Activated CD8-positive, alpha-beta memory T cell treated with anti-CD3 and anti-CD28 coated beads, Interleukin-2, amount 50 U/mL, for 48 hours (primary cell): ENCODE results near the gene MISP.
"Not testable (repeated sequence)": the region's sequence is repeated elsewhere in the genome, so short reads cannot be mapped to it uniquely, and the experiment has no call there.

ENCODE experiments used
- DNase-seq: peaks from one replicate; pipeline ENCODE4 v3.0.0-alpha.2; 2020

Gene MISP

DNA sequence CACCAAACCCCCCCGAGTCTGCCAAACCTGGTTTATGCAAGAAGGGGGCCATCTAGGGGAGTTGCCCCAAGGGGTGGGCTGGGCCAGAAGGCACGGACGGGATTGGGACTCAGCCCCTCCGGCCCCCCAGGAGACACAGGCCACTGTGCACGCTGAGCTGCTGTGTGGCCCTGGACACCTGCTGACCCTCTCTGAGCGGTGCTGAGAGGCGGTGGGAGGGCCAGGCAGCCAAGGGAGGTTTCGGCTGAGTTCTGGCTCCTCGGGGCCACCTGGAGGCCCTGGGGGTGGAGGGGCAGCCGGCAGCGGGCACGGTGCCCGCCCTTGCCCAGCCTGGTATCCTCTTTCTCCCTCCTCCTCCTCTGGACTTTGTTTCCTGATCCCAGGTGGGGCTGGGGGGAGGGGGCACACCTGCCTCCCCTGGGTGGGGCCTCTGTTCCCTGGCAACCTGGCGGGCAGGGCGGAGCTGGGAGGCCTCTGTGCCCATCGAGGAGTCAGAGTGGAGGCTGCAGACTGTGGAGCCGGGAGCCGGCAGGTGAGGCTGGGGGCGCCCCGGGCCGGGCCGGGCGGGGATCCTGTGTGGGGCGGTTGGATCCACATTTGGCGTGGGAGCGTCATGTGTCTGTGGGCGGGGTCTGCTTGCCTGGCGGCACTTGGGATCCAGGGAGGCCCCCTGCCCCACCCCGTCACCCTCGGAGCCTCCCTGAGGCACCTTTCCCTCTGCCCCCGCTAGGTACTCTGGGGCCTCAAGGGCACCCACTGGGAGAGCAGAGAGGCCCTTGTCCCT lies at the start of gene MISP:
MISP (plus strand) TSS at position 473 of the 784 bp plus-strand sequence. CDS start 5,835 bp downstream, outside the sequence.
- DNase-seq: no peak

GRCh38 chr19:702847-703246 lies 48.1 kb upstream of the MISP start:
- DNase-seq: not testable (repeated sequence)

- DNase-seq: no peak
These were observed 47.6 kb upstream of the MISP start for GRCh38 chr19:703329-703650.

DNA sequence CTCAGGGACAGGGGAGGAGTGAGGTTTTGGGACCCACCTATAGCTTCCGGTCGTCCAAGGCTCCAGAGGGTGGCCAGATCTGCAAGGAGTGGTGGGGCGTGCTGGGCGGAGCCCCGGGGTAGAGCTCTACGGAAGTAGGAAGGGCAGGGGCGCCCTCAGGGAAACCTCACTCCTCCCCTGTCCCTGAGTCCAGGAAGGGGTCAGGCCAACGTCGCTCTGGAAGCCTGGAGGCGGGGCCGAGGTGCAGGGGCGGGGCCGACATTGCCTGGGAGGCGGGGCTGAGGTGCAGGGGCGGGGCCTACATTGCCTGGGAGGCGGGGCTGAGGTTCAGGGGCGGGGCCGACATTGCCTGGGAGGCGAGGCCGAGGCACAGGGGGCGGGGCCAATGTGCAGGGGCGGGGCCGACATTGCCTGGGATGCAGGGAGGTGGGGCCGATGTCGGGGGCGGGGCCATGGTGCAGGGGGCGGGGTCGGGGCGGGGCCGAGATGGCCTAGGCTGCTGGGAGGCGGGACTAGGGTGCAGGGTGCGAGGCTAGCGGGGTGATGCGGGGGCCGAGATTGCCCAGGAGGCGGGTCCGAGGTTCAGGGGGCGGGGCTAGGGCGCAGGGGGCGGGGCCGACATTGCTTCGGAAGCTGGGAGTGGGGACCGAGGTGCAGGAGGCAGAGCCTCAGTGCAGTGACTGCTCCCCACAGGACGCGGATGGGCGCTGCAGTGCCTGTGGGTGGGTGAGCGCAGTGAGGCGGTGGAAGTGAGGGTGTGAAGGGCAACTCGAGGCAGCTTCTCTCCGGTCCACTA lies 47.1 kb upstream of the MISP start:
- peak; percentile 90 for DNase-seq

GRCh38 chr19:704447-704741 lies 46.5 kb upstream of the MISP start:
- no peak for DNase-seq

- no peak for DNase-seq
These were observed 42.5 kb upstream of the MISP start, which contains the start of gene PALM for GRCh38 chr19:708154-709143. PALM (plus strand) TSS chr19:708935; CDS start chr19:709147, 212 bp downstream.

DNA sequence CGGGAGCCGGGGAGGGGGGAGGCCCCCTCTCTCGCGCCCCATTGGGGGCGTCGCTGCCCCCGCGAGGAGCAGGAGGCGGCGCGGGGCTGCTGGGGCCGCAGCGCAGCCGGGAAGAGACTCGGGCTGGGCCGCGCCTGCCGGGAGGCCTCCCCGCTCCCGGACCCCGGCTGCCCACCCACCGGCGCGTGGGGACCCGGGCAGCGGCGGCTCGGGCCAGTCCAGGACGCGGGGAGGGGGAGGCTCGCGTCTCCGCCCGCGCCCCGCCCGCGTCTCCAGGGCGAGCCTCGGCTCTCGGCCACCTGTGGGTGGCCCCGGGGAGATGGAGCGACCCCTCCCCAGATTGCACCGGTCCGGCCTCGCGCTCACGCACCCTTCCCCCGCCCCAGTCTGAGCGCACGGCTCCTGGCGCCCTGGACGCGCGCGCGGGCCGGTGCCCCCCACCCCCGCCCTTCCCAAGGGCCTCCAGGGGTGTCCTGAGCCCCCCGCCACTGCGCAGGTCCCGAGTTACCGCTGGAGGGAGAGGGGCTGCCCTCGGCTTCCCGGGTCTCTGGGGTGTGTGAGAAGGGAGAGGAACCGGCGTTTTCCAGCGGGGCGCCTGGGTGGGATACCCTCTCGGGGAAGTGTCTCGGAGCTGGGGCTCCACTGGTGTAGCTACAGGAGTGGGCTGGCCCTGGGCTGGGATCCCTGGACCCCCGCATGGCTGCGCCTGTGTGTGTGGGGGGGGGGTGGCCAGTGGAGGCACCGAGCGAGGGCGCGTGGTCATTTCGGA lies 41.5 kb upstream of the MISP start:
- DNase-seq: no peak

GRCh38 chr19:709965-710571 lies 40.8 kb upstream of the MISP start:
- DNase-seq: no peak

- DNase-seq: no peak
These were observed 40.1 kb upstream of the MISP start for GRCh38 chr19:710767-711166.

DNA sequence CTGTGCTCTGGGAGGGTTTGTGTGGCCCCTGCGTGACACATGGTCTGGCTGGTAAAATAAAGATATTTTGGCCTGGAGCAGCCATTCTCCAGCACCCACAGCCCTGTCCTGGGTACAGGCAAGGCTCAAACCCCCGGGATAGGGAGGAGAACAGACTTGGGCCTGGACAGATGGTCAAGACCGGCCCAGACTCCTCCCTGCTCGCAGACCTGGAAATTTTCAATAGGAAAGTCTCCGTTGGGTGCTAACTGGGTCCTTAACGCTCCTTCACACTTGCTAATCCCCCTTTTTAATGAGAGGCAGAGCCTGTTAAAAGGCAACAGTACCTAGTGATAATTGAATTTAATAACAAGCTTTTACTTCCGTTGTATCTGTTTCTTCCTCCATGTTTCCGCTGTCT lies 39.7 kb upstream of the MISP start:
- no peak for DNase-seq

- DNase-seq: no peak
These were observed 35.6 kb upstream of the MISP start for GRCh38 chr19:715347-715746.

DNA sequence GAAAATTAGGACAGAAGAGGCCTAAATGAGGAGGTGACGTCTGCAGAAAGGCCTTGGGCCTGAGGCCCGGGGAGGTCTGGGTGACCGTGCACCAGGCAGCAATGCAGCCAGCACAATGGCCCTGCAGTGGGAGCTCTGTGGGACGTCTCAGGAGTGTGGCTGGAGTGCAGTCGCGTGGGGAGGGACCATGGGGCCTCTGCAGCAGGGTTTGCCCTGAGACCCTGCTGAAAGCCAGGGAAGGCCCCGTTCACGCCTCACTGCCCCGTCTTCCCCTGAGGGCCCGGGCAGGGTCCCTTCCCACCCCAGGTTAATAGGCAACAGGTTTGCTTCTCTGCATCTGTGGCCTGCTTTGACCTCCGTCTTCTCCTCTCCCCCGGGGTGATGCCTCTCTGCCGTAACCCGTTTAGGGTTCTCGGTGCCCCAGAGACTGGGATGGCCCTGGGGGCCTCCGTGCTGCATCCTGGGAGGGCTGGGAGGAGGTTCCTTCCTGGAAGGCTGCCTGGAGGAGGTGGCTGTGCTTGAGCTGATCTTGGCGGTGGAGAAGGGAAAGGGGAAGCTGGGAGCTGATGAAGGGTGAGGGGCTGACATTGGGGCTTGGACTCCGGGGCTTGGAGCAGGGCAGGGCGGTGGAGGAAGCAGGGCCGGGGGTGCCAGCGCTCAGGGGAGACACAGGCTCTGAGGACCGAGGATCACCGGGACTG lies 32.5 kb upstream of the MISP start:
- DNase-seq: no peak

- DNase-seq: no peak
These were observed 31.9 kb upstream of the MISP start for GRCh38 chr19:718991-719512.

DNA sequence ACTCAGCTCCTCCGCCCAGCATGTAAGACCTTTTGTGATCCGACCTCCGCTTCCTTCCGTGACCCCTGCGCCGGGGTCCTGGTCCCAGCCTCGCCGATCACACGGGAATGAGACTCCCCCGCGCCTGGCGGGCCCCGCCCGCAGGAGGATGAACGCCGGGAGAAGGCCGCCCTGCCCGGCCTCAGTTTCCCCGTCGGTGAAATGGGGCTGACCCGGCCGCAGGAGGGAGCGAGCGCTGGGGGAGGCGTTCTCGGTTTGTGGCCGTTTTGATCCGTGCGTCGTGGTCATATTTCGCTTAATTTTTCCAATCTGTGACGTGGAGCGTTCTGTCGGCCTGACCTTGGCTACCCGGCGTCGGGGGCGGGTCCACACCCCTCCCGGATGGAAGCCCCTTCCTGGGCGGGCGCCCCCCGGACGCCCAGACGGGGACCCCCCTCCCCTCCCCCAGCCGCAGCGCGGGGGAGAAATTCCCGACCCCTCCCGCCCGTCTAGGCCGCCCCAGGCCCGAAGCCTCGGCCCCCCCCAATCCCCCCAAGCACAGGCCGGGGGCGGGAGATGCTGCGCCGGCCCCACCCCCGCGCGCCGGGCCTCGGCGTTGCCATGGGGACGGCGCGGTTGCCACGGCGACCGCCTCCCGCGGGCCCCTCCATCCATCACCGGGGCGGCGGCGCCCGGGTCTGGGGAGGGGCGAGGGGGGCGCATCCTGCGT lies 31.1 kb upstream of the MISP start:
- no peak for DNase-seq

- DNase-seq: no peak
These were observed 30.4 kb upstream of the MISP start for GRCh38 chr19:720345-721160.

DNA sequence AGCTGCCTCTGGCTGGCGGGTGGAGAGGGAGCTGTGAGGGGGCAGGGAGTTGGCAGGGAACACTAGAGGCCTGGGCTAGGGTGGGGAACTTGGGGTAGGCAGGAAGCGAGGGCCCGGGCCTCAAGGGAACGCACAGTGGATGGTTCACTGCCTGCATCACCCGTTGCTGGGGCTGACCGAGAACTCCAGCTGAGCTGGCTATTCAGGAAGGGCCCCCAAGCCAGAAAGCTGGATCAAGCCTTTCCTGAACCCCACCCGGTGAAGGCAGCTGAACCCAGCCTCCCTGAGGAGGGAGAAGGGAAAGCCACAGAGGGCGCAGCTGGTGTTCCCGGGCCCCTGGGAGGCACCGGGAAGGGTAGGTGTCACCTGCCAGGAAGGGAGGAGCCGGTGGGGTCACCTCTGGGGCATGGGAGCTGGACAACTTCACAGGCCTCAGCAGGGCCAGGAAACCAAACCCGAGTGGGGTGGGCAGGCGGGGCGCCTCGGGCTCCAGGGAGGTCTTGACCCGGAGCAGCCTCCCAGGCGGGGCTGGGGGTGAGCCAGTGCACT lies 28.3 kb upstream of the MISP start:
- DNase-seq: no peak

DNA sequence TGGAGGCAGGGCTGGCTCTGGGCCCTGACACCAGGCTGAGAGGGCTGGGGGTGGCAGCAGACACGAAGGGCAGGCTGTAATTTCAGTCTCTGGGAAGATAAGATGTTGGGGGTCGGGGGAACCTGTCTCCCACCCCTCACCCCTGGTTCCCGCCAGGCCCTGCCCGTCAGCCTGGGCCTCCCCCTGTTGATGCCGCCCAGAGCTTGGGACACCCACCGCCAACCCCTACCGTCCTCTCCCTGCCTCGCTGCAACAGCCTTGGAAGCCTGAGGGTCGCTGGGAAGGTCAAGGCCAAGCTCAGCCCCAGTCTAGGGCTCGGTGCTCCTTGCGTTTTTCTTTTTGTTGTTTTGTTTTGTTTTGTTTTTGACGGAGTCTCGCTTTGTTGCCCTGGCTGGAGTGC lies 27.7 kb upstream of the MISP start:
- DNase-seq: no peak

GRCh38 chr19:723714-724113 lies 27.2 kb upstream of the MISP start:
- no peak for DNase-seq

DNA sequence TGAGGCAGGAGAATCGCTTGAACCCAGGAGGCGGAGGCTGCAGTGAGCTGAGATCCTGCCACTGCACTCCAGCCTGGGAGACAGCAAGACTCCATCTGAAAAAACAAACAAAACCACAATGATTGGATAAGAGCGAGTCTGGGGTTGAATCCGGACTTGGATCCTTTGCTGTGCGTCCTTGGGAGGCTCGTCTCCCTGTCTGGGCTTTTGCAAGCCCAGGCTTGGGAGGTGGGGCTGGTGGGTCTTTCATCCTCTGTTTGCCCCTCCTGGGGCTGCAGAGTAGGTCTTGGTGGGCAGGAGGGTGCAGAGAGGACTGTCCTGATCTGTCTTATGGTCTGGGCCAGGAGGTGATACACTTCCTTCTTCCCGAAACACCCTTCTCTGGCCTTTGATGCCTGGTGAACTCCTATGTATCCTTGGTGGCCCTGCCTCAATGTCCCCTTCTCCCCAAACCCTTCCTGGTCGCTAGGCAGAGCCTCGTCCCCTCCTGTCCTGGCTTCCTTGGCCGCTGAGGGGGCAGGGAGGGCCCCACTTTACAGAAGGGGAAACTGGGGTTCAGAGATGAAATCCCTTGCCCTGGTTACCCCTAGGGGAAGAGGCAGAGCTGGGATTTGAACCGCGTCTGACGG lies 25.3 kb upstream of the MISP start:
- DNase-seq: no peak
